ENCODE data around the gene NDUFB6. TPM values are rescaled to one million over a fixed set of nuclear protein-coding genes. Genes with fewer than 3 reads are reported as not detected.

NDUFB6 gene
- total RNA-seq, 2 donors from 2014 or later = 53.3 to 77.0 TPM

- Histone ChIP-seq H3K4me3 (no peak overlapping the region), H3K27ac (no peak overlapping the region), H3K9ac (ENCODE audit: low read depth in 2 of 2, low read length in 2 of 2) (no peak overlapping the region), H3K27me3 (no peaks in the 10 kb centered on the region), H3K9me3 (no peaks in the 10 kb centered on the region), H3K36me3 (no peaks in the 10 kb centered on the region), H3K4me1 (peaks cover 8% of the 10 kb centered on the region)
- intact Hi-C loops (cut with DNase I) = no loop called here
- no peak for DNase-seq
- TF ChIP-seq, protein P1, sequence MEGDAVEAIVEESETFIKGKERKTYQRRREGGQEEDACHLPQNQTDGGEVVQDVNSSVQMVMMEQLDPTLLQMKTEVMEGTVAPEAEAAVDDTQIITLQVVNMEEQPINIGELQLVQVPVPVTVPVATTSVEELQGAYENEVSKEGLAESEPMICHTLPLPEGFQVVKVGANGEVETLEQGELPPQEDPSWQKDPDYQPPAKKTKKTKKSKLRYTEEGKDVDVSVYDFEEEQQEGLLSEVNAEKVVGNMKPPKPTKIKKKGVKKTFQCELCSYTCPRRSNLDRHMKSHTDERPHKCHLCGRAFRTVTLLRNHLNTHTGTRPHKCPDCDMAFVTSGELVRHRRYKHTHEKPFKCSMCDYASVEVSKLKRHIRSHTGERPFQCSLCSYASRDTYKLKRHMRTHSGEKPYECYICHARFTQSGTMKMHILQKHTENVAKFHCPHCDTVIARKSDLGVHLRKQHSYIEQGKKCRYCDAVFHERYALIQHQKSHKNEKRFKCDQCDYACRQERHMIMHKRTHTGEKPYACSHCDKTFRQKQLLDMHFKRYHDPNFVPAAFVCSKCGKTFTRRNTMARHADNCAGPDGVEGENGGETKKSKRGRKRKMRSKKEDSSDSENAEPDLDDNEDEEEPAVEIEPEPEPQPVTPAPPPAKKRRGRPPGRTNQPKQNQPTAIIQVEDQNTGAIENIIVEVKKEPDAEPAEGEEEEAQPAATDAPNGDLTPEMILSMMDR (IDR thresholded peaks at IDR 0.05) = no peak
These were observed 18.9 kb downstream of the NDUFB6 start for GRCh38 chr9:32554107-32554506.

GRCh38 chr9:32552172-32552872, 20.6 kb downstream of the NDUFB6 start, which contains the start of the genes SMIM27 and TOPORS:
TSS of gene SMIM27 (plus strand) at chr9:32552327. CDS start at chr9:32552435, 108 bp downstream.
TSS of gene TOPORS (minus strand) at chr9:32552586. CDS start at chr9:32552436, 150 bp downstream.
- intact Hi-C loops (cut with DNase I) = no loop called here
- DNase-seq = peak; percentile 90
- Histone ChIP-seq H3K4me1 (peaks cover 8% of the 10 kb centered on the region), H3K27me3 (no peaks in the 10 kb centered on the region), H3K27ac (peak within 1 kb of the TSS; percentile 95), H3K4me3 (peak within 1 kb of the TSS; percentile 86), H3K9ac (ENCODE audit: low read depth in 2 of 2, low read length in 2 of 2) (peak within 1 kb of the TSS; percentile 95 to 99), H3K9me3 (no peaks in the 10 kb centered on the region), H3K36me3 (no peaks in the 10 kb centered on the region)
- TF ChIP-seq, protein P1 (IDR thresholded peaks at IDR 0.05) = no peak

DNA sequence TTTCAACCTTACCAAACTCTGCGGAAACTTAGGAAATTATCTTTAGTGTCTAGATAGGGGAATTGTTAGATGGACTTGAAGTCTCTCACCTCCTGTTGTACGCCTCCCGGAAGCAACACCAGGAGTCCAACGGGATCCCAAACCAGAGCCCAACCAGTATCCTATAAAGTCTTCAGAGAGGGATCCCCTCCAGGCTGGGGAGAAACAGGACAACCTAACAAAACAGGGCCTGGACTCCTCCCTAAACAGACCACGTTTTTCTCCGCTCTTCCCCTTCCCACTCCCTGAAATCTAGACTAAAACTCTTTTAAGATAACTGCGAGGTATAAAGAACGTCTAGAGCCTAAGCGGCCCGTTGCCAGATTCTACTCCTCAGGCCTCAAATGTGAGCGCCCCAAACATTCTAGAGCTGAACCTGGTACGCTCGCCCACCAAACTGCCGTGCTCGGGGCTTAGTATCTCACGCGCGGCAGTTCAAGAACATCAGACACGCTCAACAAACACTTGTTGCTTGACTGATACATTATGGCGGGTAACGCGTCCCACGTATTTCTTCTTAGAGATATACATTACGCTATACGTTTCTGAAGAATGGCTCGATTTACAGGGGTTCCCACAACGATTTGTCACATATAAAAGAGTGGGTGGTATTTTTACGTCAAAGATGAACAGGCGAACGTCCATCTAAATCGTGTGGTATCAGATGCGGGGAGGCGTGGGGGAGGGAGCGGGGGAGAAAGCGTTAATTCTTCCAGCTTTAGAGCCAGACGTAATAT, 21.5 kb downstream of the NDUFB6 start:
- Histone ChIP-seq H3K4me1 (peaks cover 8% of the 10 kb centered on the region), H3K9me3 (no peaks in the 10 kb centered on the region), H3K9ac (ENCODE audit: low read depth in 2 of 2, low read length in 2 of 2) (peak overlapping the region; percentile 95 to 99), H3K27ac (peak overlapping the region; percentile 95), H3K4me3 (peak overlapping the region; percentile 86), H3K36me3 (no peaks in the 10 kb centered on the region), H3K27me3 (no peaks in the 10 kb centered on the region)
- intact Hi-C loops (cut with DNase I) = no loop called here
- TF ChIP-seq, protein P1 (IDR thresholded peaks at IDR 0.05) = no peak
- DNase-seq = peak; percentile 53

GRCh38 chr9:32550562-32551275, 22.2 kb downstream of the NDUFB6 start:
- peaks cover 8% of the 10 kb centered on the region for H3K4me1 ChIP-seq
- intact Hi-C loops (cut with DNase I) = no loop called here

More at GRCh38 chr9:32550562-32551275, 22.2 kb downstream of the NDUFB6 start:
- H3K36me3 ChIP-seq = no peaks in the 10 kb centered on the region
- H3K9me3 ChIP-seq = no peaks in the 10 kb centered on the region
- H3K4me3 ChIP-seq = peak overlapping the region; percentile 86
- peak overlapping the region; percentile 95 to 99 for H3K9ac ChIP-seq (ENCODE audit: low read depth in 2 of 2, low read length in 2 of 2)
- H3K27ac ChIP-seq = peak overlapping the region; percentile 95
- no peaks in the 10 kb centered on the region for H3K27me3 ChIP-seq
- TF ChIP-seq, protein P1 (IDR thresholded peaks at IDR 0.05) = no peak
- DNase-seq = peak; percentile 94

Data from colonic mucosa (tissue), 4 donors.